ENCODE measurements around the gene PIAS3.

Gene PIAS3

GRCh38 chr1:145858901-145859490, at the start of gene PIAS3:
PIAS3 (minus strand) TSS chr1:145859081; CDS start chr1:145858990, 91 bp downstream.
- peak; percentile 97 for DNase-seq (ENCODE audit: low read depth)
- TF ChIP-seq, protein P1, sequence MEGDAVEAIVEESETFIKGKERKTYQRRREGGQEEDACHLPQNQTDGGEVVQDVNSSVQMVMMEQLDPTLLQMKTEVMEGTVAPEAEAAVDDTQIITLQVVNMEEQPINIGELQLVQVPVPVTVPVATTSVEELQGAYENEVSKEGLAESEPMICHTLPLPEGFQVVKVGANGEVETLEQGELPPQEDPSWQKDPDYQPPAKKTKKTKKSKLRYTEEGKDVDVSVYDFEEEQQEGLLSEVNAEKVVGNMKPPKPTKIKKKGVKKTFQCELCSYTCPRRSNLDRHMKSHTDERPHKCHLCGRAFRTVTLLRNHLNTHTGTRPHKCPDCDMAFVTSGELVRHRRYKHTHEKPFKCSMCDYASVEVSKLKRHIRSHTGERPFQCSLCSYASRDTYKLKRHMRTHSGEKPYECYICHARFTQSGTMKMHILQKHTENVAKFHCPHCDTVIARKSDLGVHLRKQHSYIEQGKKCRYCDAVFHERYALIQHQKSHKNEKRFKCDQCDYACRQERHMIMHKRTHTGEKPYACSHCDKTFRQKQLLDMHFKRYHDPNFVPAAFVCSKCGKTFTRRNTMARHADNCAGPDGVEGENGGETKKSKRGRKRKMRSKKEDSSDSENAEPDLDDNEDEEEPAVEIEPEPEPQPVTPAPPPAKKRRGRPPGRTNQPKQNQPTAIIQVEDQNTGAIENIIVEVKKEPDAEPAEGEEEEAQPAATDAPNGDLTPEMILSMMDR (conservative IDR thresholded peaks at IDR 0.05; ENCODE audit: low read depth, low read length), result no peak
- peak within 1 kb of the TSS; percentile 94 for H3K4me3 ChIP-seq (ENCODE audit: low read depth, low read length)

- DNase-seq (ENCODE audit: low read depth), result no peak
- peak overlapping the region; percentile 43 for H3K4me3 ChIP-seq (ENCODE audit: low read depth, low read length)
- TF ChIP-seq, protein P1 (conservative IDR thresholded peaks at IDR 0.05; ENCODE audit: low read depth, low read length), result no peak
These were observed 49.8 kb upstream of the PIAS3 start for GRCh38 chr1:145908653-145909052.

GRCh38 chr1:145906954-145907753, 48.3 kb upstream of the PIAS3 start:
- peak; percentile 45 for DNase-seq (ENCODE audit: low read depth)
- TF ChIP-seq, protein P1 (conservative IDR thresholded peaks at IDR 0.05; ENCODE audit: low read depth, low read length), result no peak
- H3K4me3 ChIP-seq (ENCODE audit: low read depth, low read length), result no peak overlapping the region

DNA sequence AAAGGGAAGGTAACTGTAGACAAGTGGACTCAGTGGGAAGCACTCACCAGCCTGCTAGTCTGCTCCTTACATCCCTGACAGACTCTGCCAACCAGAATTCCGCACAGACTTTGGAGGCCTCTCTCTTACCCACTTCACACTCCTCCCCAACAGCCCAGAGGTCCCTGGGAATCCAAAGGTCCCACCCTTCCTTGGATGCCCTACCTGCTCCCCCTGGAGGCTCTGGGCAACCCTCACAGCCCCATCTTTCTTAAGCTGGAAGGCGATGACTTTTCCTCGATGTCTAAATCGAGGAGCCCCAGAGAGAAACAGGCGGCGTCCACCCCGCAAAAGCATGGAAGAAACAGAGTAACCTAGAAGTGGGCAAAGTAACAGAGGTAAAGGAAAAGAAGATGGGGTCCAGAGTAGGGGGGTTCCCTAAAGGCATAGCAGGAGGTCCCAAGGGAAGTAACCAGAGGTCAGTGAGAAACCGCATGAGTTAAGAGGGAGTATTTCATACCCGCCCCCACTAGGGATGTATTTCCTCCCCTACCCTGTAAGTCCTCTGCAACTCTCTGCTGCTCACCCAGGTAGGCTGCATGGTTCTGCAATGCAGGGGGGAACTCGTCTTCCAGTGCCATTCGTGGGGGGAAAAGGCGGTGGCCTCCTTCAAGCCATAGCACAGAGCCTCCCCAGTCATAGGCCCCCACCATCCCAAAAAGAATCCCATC, 42.6 kb upstream of the PIAS3 start:
- no peak for DNase-seq (ENCODE audit: low read depth)
- H3K4me3 ChIP-seq (ENCODE audit: low read depth, low read length), result no peak overlapping the region
- TF ChIP-seq, protein P1 (conservative IDR thresholded peaks at IDR 0.05; ENCODE audit: low read depth, low read length), result no peak

- no peak for DNase-seq (ENCODE audit: low read depth)
- TF ChIP-seq, protein P1 (conservative IDR thresholded peaks at IDR 0.05; ENCODE audit: low read depth, low read length), result no peak
- no peak overlapping the region for H3K4me3 ChIP-seq (ENCODE audit: low read depth, low read length)
These were observed 39.9 kb upstream of the PIAS3 start for GRCh38 chr1:145898756-145899155.

DNA sequence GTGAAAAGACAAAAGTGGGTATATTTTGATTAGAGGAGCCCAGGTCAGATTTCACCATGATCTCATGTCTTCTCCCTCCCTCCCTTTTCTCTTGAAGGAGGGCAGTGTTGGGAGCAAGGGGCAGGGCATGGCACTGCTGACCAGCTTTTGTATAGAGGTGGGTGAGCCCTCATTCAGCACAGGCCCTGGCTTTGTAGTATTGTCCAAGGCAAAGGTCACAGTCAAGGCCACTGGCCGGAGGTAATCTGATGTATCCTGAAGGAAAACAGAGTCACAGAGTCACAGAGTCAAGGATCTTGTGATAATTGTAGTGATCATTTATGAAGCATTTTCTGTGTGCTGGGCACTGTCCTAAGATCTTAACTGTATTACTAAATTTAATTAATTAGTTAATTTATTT, 39.1 kb upstream of the PIAS3 start:
- TF ChIP-seq, protein P1 (conservative IDR thresholded peaks at IDR 0.05; ENCODE audit: low read depth, low read length), result no peak
- no peak overlapping the region for H3K4me3 ChIP-seq (ENCODE audit: low read depth, low read length)
- no peak for DNase-seq (ENCODE audit: low read depth)

All from choroid plexus epithelial cell (primary cell).